Tibial artery (tissue), 4 donors: ENCODE results near the gene PCDHA7.

Experiments
- DNase-seq, 2 donors: peaks; one replicate each; pipeline ENCODE4 v3.0.0-alpha.2; 2019
- H3K27ac ChIP-seq, 2 donors: fragments of 200-600 bp; sonication (generic) in 1 of 2; 1 replicate in 1 of 2; 2 replicates in 1 of 2; pipeline ENCODE4 v1.5.1; 2018 to 2019; ENCODE audit warnings: mild to moderate bottlenecking in 1 of 2
- H3K27me3 ChIP-seq, 2 donors: fragments of 200-600 bp; sonication (generic) in 1 of 2; one replicate each; pipeline versions ENCODE4 v1.5.1 to v1.6.0; 2016 to 2019
- H3K36me3 ChIP-seq, 3 donors: fragments of 200-600 bp; sonication (generic) in 2 of 3; one replicate each; pipeline ENCODE4 v1.5.1; 2016 to 2019; ENCODE audit warnings: mild to moderate bottlenecking in 2 of 3
- H3K4me1 ChIP-seq, 4 donors: fragments of 200-600 bp; sonication (generic) in 2 of 4; 1 replicate in 3 of 4; 2 replicates in 1 of 4; pipeline ENCODE4 v1.5.1; 2016 to 2019
- H3K4me3 ChIP-seq, 2 donors: fragments of 200-600 bp; sonication (generic) in 1 of 2; 1 replicate in 1 of 2; 2 replicates in 1 of 2; pipeline ENCODE4 v1.5.1; 2018 to 2019; ENCODE audit warnings: mild to moderate bottlenecking in 2 of 2
- H3K9me3 ChIP-seq, 3 donors: fragments of 200-600 bp; sonication (generic) in 1 of 3; one replicate each; pipeline ENCODE4 v1.5.1; 2016 to 2019
- CTCF ChIP-seq, 2 experiments: fragments of 200-600 bp in 1 of 2; fragments of 450-650 bp in 1 of 2; IDR thresholded peaks; one replicate each; pipeline ENCODE4 v1.5.1; 2017 to 2019; ENCODE audit warnings: antibody characterized with exemption in 2 of 2, mild to moderate bottlenecking in 1 of 2, moderate library complexity in 1 of 2
- intact Hi-C: fragments of 100-400 bp; cut with DNase I; formaldehyde crosslinking; loops from one replicate; pipeline ENCODE4 v1.15.0; 2023; ENCODE audit warnings: low total_unique reads

The PCDHA7 gene

GRCh38 chr5:140855772-140856674 is 22.0 kb downstream of the PCDHA7 start, which contains the start of gene PCDHA10:
TSS of gene PCDHA10 (plus strand) at chr5:140855897. CDS start at chr5:140856049, 152 bp downstream.
- Histone ChIP-seq H3K9me3 (peaks cover 0 to 47% (median 26%) of the 10 kb centered on the region in 3 donors), H3K27me3 (peaks cover 0 to 5% of the 10 kb centered on the region in 2 donors), H3K27ac (no peak within 1 kb of the TSS), H3K4me1 (no peaks in the 10 kb centered on the region), H3K4me3 (no peak within 1 kb of the TSS), H3K36me3 (no peaks in the 10 kb centered on the region)
- intact Hi-C loops, result no loop called here
- no peak for TF ChIP-seq CTCF (IDR thresholded peaks at IDR 0.05)
- no peak for DNase-seq

GRCh38 chr5:140857177-140857986 is 23.3 kb downstream of the PCDHA7 start:
- H3K9me3 ChIP-seq, result peaks cover 0 to 56% (median 37%) of the 10 kb centered on the region in 3 donors
- no peak overlapping the region for H3K27ac ChIP-seq
- no peaks in the 10 kb centered on the region for H3K36me3 ChIP-seq
- H3K4me1 ChIP-seq, result no peaks in the 10 kb centered on the region
- DNase-seq, result no peak
- peaks cover 0 to 5% of the 10 kb centered on the region in 2 donors for H3K27me3 ChIP-seq
- TF ChIP-seq CTCF (IDR thresholded peaks at IDR 0.05), result no peak
- intact Hi-C loops, result no loop called here
- no peak overlapping the region for H3K4me3 ChIP-seq

GRCh38 chr5:140857987-140858240 is 23.8 kb downstream of the PCDHA7 start:
- Histone ChIP-seq H3K36me3 (peaks cover 0 to under 1% (median 0%) of the 10 kb centered on the region in 3 donors), H3K9me3 (peaks cover 0 to 56% (median 43%) of the 10 kb centered on the region in 3 donors), H3K27me3 (peaks cover 0 to 5% of the 10 kb centered on the region in 2 donors), H3K27ac (no peak overlapping the region), H3K4me1 (no peaks in the 10 kb centered on the region), H3K4me3 (no peak overlapping the region)
- no peak for DNase-seq
- intact Hi-C loops, result no loop called here
- no peak for TF ChIP-seq CTCF (IDR thresholded peaks at IDR 0.05)

- no peak overlapping the region for H3K27ac ChIP-seq
- TF ChIP-seq CTCF (IDR thresholded peaks at IDR 0.05), result no peak
- no peak overlapping the region for H3K4me3 ChIP-seq
- intact Hi-C loops, result no loop called here
- H3K36me3 ChIP-seq, result peaks cover 0 to 5% (median 0%) of the 10 kb centered on the region in 3 donors
- no peaks in the 10 kb centered on the region for H3K27me3 ChIP-seq
- H3K4me1 ChIP-seq, result no peaks in the 10 kb centered on the region
- no peak for DNase-seq
- peaks cover 0 to 38% (median 37%) of the 10 kb centered on the region in 3 donors for H3K9me3 ChIP-seq
Measured at GRCh38 chr5:140862441-140863295, 28.6 kb downstream of the PCDHA7 start.
